Upper lobe of left lung (tissue), 4 donors: ENCODE measurements around the gene POU3F1.

Source experiments
- POLR2A ChIP-seq, 4 donors: fragments of 450-650 bp; IDR thresholded peaks; one replicate each; pipeline ENCODE4 v1.5.1; 2016 to 2017; ENCODE audit warnings: antibody characterized with exemption in 4 of 4, mild to moderate bottlenecking in 2 of 4
- TF ChIP-seq, protein P1 (sequence below), 6 experiments: fragments of 450-650 bp in 4 of 6; fragments of 200-600 bp in 2 of 6; sonication (generic) in 2 of 6; IDR thresholded peaks; one replicate each; pipeline ENCODE4 v1.5.1; 2016 to 2019; ENCODE audit warnings: antibody characterized with exemption in 6 of 6

DNA sequence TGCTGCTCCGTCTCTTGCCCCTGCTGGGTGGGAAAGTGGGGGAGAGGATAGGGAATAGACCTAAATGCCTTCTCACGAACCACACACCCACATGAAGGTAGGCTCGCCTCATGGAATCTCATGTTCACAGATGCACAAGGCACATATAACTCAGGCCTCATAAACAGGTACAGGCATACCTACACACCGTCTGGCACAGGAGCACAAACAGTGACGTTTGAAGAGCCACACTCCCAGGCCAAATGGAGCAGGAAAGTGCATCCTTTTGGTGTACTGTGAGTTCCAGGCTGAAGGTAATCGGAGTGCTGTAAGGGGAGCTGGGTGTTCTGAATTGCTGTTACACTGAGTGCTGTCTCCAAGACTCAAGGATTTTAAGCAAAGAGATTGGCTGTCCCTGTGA lies 20.9 kb downstream of the POU3F1 start:
- TF ChIP-seq POLR2A (IDR thresholded peaks at IDR 0.05) = no peak
- TF ChIP-seq, protein P1, sequence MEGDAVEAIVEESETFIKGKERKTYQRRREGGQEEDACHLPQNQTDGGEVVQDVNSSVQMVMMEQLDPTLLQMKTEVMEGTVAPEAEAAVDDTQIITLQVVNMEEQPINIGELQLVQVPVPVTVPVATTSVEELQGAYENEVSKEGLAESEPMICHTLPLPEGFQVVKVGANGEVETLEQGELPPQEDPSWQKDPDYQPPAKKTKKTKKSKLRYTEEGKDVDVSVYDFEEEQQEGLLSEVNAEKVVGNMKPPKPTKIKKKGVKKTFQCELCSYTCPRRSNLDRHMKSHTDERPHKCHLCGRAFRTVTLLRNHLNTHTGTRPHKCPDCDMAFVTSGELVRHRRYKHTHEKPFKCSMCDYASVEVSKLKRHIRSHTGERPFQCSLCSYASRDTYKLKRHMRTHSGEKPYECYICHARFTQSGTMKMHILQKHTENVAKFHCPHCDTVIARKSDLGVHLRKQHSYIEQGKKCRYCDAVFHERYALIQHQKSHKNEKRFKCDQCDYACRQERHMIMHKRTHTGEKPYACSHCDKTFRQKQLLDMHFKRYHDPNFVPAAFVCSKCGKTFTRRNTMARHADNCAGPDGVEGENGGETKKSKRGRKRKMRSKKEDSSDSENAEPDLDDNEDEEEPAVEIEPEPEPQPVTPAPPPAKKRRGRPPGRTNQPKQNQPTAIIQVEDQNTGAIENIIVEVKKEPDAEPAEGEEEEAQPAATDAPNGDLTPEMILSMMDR (IDR thresholded peaks at IDR 0.05) = no peak
